ENCODE results near the gene PHETA2. TPM values are rescaled to one million over a fixed set of nuclear protein-coding genes. Genes with fewer than 3 reads are reported as not detected.
"Not testable (repeated sequence)": the region's sequence is repeated elsewhere in the genome, so short reads cannot be mapped to it uniquely, and the experiment has no call there.

Gene PHETA2
- total RNA-seq, 1 donor from 2014 or later, result 15.4 TPM

DNA sequence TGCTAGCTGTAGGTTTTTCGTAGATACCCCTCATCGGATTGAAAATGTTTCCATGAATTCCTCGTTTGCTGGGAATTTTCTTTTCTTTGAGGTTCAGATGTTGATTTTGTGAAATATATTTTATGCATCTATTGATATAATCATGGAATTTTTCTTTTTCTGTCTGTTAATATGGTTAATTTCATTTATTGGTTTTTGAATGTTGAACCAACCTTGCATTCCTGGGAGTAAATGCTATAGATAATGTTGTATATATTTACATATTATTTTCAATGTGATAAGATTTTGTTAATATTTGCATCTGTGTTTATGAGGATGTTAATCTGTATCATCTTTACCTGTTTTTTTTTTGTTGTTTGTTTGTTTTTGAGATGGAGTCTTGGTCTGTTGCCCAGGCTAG, 27.2 kb downstream of the PHETA2 start:
- TF ChIP-seq, protein P1, sequence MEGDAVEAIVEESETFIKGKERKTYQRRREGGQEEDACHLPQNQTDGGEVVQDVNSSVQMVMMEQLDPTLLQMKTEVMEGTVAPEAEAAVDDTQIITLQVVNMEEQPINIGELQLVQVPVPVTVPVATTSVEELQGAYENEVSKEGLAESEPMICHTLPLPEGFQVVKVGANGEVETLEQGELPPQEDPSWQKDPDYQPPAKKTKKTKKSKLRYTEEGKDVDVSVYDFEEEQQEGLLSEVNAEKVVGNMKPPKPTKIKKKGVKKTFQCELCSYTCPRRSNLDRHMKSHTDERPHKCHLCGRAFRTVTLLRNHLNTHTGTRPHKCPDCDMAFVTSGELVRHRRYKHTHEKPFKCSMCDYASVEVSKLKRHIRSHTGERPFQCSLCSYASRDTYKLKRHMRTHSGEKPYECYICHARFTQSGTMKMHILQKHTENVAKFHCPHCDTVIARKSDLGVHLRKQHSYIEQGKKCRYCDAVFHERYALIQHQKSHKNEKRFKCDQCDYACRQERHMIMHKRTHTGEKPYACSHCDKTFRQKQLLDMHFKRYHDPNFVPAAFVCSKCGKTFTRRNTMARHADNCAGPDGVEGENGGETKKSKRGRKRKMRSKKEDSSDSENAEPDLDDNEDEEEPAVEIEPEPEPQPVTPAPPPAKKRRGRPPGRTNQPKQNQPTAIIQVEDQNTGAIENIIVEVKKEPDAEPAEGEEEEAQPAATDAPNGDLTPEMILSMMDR (IDR thresholded peaks at IDR 0.05), result no peak
- DNase-seq (no peak), ATAC-seq (no peak)
- H3K4me1 ChIP-seq, result no peaks in the 10 kb centered on the region
- no peak overlapping the region for H3K4me3 ChIP-seq
- no peak overlapping the region for H3K27ac ChIP-seq
- H3K9me3 ChIP-seq, result peaks cover 20% of the 10 kb centered on the region
- intact Hi-C loops (cut with DNase I), result no loop called here
- no peaks in the 10 kb centered on the region for H3K36me3 ChIP-seq
- H3K27me3 ChIP-seq, result no peaks in the 10 kb centered on the region

DNA sequence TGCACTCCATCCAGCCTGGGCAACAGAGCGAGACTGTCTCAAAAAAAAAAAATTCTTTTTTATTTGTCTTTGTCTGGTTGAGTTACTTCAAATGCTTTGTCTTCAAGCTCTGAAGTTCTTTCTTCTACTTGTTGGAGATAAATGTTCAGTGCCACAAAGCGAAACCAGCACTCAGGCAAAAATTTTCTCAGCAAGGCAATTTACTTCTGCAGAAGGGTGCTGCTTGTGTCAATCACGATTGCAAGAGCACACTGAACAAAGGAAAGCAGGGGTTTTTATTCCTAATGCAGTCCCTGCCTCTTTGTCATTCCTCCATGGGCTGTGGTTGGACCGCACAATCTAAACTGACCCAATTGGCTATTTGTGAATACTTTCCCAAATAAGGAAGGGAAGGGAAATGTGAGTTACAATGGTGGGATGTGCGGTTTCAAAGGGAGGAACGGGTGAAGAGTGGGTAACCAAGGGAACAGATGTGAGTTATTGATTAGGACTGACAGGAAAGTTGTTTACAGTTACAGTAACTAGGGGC, 30.3 kb downstream of the PHETA2 start:
- ATAC-seq; intact Hi-C loops (cut with DNase I); H3K27me3 ChIP-seq; H3K36me3 ChIP-seq; H3K4me1 ChIP-seq; H3K4me3 ChIP-seq; H3K27ac ChIP-seq; DNase-seq: not testable (repeated sequence)
- H3K9me3 ChIP-seq, result peaks cover 20% of the 10 kb centered on the region

DNA sequence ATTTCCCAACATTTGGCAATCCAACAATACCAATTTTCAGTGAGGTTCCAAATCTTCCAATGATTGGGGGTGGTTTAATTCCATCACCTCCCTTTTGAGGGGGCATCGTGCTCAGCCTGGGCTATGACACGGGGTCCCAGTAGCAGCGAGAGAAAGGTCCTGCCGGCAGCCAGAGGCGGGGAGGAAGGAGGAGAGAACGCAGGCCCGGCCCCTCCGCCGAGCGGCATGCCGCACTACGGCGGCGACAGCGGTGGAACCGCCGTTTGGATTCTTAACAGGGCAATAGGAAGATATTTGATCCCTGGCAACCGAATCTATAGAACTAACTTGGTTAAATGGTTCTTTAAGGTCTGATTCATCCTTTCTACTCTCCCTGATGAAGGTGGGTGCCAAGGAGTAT, 34.8 kb downstream of the PHETA2 start:
- H3K27ac ChIP-seq, result no peak overlapping the region
- intact Hi-C loops (cut with DNase I), result no loop called here
- H3K9me3 ChIP-seq, result peaks cover 9% of the 10 kb centered on the region
- no peak overlapping the region for H3K4me3 ChIP-seq
- TF ChIP-seq, protein P1 (IDR thresholded peaks at IDR 0.05), result no peak
- H3K36me3 ChIP-seq, result no peaks in the 10 kb centered on the region
- DNase-seq, result no peak
- H3K27me3 ChIP-seq, result no peaks in the 10 kb centered on the region
- no peaks in the 10 kb centered on the region for H3K4me1 ChIP-seq
- ATAC-seq, result no peak

DNA sequence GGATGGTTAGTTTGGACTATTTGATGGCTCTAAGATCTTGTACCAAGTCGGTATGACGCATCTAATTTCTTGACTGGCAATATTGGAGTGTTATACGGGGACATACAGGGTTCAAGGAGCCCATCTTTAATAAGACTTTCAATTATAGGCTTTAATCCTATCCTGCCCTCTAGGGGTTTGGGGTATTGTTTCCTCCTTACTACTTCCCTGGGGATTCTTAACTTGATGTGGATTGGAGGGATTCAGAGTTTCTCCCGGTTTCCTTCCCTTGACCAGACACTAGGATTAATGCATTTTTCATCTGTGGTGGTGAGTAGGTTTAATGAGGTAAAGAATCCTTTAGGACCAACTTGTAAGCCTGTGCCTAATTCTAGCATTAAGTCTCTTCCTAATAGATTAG, 37.8 kb downstream of the PHETA2 start:
- no peak for ATAC-seq
- TF ChIP-seq, protein P1 (IDR thresholded peaks at IDR 0.05), result no peak
- no peak for DNase-seq
- Histone ChIP-seq H3K4me1 (peaks cover 4% of the 10 kb centered on the region), H3K4me3 (no peak overlapping the region), H3K27me3 (no peaks in the 10 kb centered on the region), H3K36me3 (no peaks in the 10 kb centered on the region), H3K27ac (no peak overlapping the region), H3K9me3 (peaks cover 8% of the 10 kb centered on the region)
- intact Hi-C loops (cut with DNase I), result no loop called here

DNA sequence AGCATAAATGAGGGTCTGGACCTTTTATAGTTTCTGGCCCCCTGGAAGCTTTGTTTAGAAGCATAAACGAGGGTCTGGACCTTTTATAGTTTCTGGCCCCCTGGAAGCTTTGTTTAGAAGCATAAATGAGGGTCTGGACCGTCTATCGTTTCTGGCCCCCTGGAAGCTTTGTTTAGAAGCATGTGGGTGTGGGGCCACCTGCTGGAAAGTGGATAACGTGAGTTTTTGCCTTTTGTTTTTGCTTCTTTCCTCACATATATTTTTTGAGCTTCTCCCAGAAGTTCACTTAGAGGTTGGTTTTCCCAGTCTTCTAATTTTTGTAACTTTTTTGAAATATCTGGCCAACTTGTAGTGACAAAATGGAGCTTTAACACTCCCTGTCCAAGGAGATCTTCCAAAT, 38.7 kb downstream of the PHETA2 start:
- H3K36me3 ChIP-seq; H3K4me3 ChIP-seq; H3K27me3 ChIP-seq; DNase-seq; ATAC-seq; H3K4me1 ChIP-seq; intact Hi-C loops (cut with DNase I); H3K9me3 ChIP-seq; H3K27ac ChIP-seq: not testable (repeated sequence)

DNA sequence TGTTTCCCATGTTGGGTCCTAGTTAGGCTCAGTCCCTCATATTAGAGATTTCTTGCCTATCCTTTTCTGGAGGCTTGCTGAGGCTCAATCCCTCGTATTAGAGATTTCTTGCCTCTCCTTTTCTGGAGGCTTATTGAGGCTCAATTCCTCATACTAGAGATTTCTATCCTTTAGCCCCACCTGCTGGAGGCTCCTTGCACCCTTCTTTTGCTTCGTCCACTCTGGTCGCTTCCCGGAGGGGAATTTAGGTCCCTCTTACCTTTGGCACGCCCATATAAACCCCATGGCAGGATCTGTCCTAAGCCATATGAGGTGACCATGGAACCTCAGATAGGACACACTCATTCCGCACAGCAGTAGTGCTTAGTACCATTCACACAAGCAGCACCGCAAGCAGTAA, 40.7 kb downstream of the PHETA2 start:
- TF ChIP-seq, protein P1 (IDR thresholded peaks at IDR 0.05), result peak; percentile 38
- Histone ChIP-seq H3K4me3 (no peak overlapping the region), H3K9me3 (peaks cover 8% of the 10 kb centered on the region), H3K27ac (no peak overlapping the region), H3K36me3 (no peaks in the 10 kb centered on the region), H3K4me1 (peaks cover 7% of the 10 kb centered on the region), H3K27me3 (no peaks in the 10 kb centered on the region)
- intact Hi-C loops (cut with DNase I), result no loop called here
- ATAC-seq (no peak), DNase-seq (no peak)

DNA sequence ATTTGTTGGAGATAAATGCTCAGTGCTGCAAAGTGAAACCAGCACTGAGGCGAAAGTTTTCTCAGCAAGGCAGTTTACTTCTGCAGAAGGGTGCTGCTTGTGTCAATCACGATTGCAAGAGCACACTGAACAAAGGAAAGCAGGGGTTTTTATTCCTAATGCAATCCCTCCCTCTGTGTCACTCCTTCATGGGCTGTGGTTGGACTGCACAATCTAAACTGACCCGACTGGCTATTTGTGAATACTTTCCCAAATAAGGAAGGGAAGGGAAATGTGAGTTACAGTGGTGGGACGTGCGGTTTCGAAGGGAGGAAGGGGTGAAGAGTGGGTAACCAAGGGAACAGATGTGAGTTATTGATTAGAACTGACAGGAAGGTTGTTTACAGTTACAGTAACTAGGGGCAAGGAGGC, 41.4 kb downstream of the PHETA2 start:
- DNase-seq; H3K4me1 ChIP-seq; H3K27ac ChIP-seq; ATAC-seq; intact Hi-C loops (cut with DNase I); H3K27me3 ChIP-seq; H3K9me3 ChIP-seq; H3K4me3 ChIP-seq; H3K36me3 ChIP-seq: not testable (repeated sequence)
